Measurements from ENCODE around the gene SLC6A16. TPM values are rescaled to one million over a fixed set of nuclear protein-coding genes. Genes with fewer than 3 reads are reported as not detected.
A peak's percentile ranks its signal among the peaks of the same experiment; 100 is the strongest.

SLC6A16 gene
- total RNA-seq, 1 donor from 2014 or later: 5.0 TPM

DNA sequence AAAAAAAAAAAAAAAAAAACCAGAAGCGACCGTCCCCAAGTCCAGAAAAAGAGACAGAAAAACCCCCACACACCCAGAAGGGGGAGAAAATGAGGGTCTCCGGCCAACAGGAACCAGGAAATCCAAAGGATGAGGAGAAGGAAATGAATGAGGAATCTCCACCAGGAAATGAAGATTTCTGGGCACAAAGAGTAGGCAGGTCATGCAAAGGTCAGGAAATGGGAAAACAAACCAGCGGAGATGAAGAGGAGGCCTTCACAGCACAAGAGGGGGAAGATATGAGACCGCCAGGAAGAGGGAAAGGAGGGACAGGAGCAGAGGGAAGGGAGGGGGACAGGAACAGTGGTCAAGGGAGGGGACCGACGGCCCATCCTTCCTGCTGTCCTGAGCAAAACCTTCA lies 31.4 kb upstream of the SLC6A16 start:
- Mint-ChIP-seq H3K27ac (peak overlapping the region; percentile 83), H3K9me3 (no peaks in the 10 kb centered on the region), H3K4me1 (peaks cover 35% of the 10 kb centered on the region), H3K4me3 (peak overlapping the region; percentile 36), H3K36me3 (peaks cover 48% of the 10 kb centered on the region), H3K27me3 (ENCODE audit: insufficient read depth, low read depth) (peaks cover 10% of the 10 kb centered on the region)
- peaks cover 20% of the 10 kb centered on the region for H4K20me1 ChIP-seq (ENCODE audit: low read depth)
- no peak overlapping the region for H3K4me3 ChIP-seq
- no peak for DNase-seq (ENCODE audit: low spot score)
- no peak overlapping the region for H3K27ac ChIP-seq
- H3K79me2 ChIP-seq (ENCODE audit: low read depth): peaks cover 75% of the 10 kb centered on the region
- no peak for TF ChIP-seq EZH2 (IDR thresholded peaks at IDR 0.05)
- TF ChIP-seq, protein P1, sequence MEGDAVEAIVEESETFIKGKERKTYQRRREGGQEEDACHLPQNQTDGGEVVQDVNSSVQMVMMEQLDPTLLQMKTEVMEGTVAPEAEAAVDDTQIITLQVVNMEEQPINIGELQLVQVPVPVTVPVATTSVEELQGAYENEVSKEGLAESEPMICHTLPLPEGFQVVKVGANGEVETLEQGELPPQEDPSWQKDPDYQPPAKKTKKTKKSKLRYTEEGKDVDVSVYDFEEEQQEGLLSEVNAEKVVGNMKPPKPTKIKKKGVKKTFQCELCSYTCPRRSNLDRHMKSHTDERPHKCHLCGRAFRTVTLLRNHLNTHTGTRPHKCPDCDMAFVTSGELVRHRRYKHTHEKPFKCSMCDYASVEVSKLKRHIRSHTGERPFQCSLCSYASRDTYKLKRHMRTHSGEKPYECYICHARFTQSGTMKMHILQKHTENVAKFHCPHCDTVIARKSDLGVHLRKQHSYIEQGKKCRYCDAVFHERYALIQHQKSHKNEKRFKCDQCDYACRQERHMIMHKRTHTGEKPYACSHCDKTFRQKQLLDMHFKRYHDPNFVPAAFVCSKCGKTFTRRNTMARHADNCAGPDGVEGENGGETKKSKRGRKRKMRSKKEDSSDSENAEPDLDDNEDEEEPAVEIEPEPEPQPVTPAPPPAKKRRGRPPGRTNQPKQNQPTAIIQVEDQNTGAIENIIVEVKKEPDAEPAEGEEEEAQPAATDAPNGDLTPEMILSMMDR (IDR thresholded peaks at IDR 0.05): no peak
- TF ChIP-seq EZH2phosphoT487 (IDR thresholded peaks at IDR 0.05): no peak
- H3K27me3 ChIP-seq: no peaks in the 10 kb centered on the region
- H2AFZ ChIP-seq (replicated peaks): no peak overlapping the region
- H3K36me3 ChIP-seq: peaks cover 13% of the 10 kb centered on the region
- peaks cover 4% of the 10 kb centered on the region for H3F3A ChIP-seq (ENCODE audit: low read depth)
- no peak overlapping the region for H3K4me2 ChIP-seq
- no peaks in the 10 kb centered on the region for H3K9me3 ChIP-seq (ENCODE audit: low read depth)
- peaks cover 13% of the 10 kb centered on the region for H3K4me1 ChIP-seq
- no peak overlapping the region for H3K9ac ChIP-seq

GRCh38 chr19:49355909-49356353 lies 30.9 kb upstream of the SLC6A16 start:
- no peak overlapping the region for H3K4me3 ChIP-seq
- H3K27me3 ChIP-seq: no peaks in the 10 kb centered on the region
- H3K27me3 Mint-ChIP-seq (ENCODE audit: insufficient read depth, low read depth): peaks cover 8% of the 10 kb centered on the region
- H3F3A ChIP-seq (ENCODE audit: low read depth): peaks cover 6% of the 10 kb centered on the region
- H3K36me3 Mint-ChIP-seq: peaks cover 52% of the 10 kb centered on the region
- no peak overlapping the region for H3K4me2 ChIP-seq
- DNase-seq (ENCODE audit: low spot score): no peak
- peaks cover 70% of the 10 kb centered on the region for H3K79me2 ChIP-seq (ENCODE audit: low read depth)
- TF ChIP-seq EZH2phosphoT487 (IDR thresholded peaks at IDR 0.05): no peak
- TF ChIP-seq, protein P1 (IDR thresholded peaks at IDR 0.05): no peak
- no peak for TF ChIP-seq EZH2 (IDR thresholded peaks at IDR 0.05)
- peak overlapping the region; percentile 36 for H3K4me3 Mint-ChIP-seq
- H3K9ac ChIP-seq: no peak overlapping the region
- H3K27ac ChIP-seq: no peak overlapping the region
- H3K9me3 ChIP-seq (ENCODE audit: low read depth): no peaks in the 10 kb centered on the region
- peaks cover 35% of the 10 kb centered on the region for H3K4me1 Mint-ChIP-seq
- peak overlapping the region; percentile 83 for H3K27ac Mint-ChIP-seq
- H2AFZ ChIP-seq (replicated peaks): no peak overlapping the region
- peaks cover 13% of the 10 kb centered on the region for H3K36me3 ChIP-seq
- H3K9me3 Mint-ChIP-seq: no peaks in the 10 kb centered on the region
- peaks cover 13% of the 10 kb centered on the region for H3K4me1 ChIP-seq
- peaks cover 20% of the 10 kb centered on the region for H4K20me1 ChIP-seq (ENCODE audit: low read depth)

- H3K4me1 ChIP-seq: no peaks in the 10 kb centered on the region
- peak overlapping the region; percentile 38 for H3K4me3 Mint-ChIP-seq
- H3K9me3 Mint-ChIP-seq: no peaks in the 10 kb centered on the region
- H3F3A ChIP-seq (ENCODE audit: low read depth): peaks cover 47% of the 10 kb centered on the region
- peaks cover 38% of the 10 kb centered on the region for H4K20me1 ChIP-seq (ENCODE audit: low read depth)
- TF ChIP-seq EZH2phosphoT487 (IDR thresholded peaks at IDR 0.05): no peak
- TF ChIP-seq EZH2 (IDR thresholded peaks at IDR 0.05): no peak
- TF ChIP-seq, protein P1 (IDR thresholded peaks at IDR 0.05): no peak
- H3K36me3 Mint-ChIP-seq: peaks cover 60% of the 10 kb centered on the region
- H3K27me3 Mint-ChIP-seq (ENCODE audit: insufficient read depth, low read depth): peaks cover 7% of the 10 kb centered on the region
- DNase-seq (ENCODE audit: low spot score): no peak
- no peak overlapping the region for H2AFZ ChIP-seq (replicated peaks)
- H3K9ac ChIP-seq: no peak overlapping the region
- no peak overlapping the region for H3K27ac Mint-ChIP-seq
- H3K36me3 ChIP-seq: peaks cover 18% of the 10 kb centered on the region
- H3K9me3 ChIP-seq (ENCODE audit: low read depth): no peaks in the 10 kb centered on the region
- no peak overlapping the region for H3K27ac ChIP-seq
- H3K4me2 ChIP-seq: no peak overlapping the region
- H3K27me3 ChIP-seq: no peaks in the 10 kb centered on the region
- peaks cover 48% of the 10 kb centered on the region for H3K79me2 ChIP-seq (ENCODE audit: low read depth)
- H3K4me3 ChIP-seq: no peak overlapping the region
- peaks cover 26% of the 10 kb centered on the region for H3K4me1 Mint-ChIP-seq
These were observed 24.6 kb upstream of the SLC6A16 start for GRCh38 chr19:49349567-49349966.

All from neural progenitor cell (in vitro differentiated cells).